Measurements from ENCODE around the gene CTNND2. TPM values are rescaled to one million over a fixed set of nuclear protein-coding genes. Genes with fewer than 3 reads are reported as not detected.

The CTNND2 gene
- total and polyA plus RNA-seq, 10 of the 15 experiments (the other 5 are each of a cell fraction or from before 2014, with no cell fraction given) = 0.02 to 0.16 (median 0.04) TPM; not detected in 7

DNA sequence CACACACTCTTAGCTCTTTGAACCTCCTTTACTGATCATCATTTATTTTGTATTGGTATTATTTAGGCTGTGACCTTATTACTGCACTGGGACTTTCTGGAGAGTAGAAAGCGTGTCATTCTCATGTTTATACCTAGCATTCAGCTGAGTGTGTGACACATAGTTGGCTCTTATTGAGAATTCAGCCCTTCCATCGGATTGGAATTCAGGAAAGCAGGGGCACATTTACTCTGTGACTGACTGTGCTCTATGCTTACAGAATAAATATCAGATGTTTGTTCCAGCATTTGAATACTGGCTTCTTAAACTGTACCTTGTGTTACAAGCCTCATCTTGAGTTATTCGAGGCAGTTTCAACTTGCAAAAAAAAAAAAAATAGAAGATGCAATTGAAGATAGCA lies 782.4 kb downstream of the CTNND2 start:
- H2AFZ ChIP-seq (ENCODE audit: control insufficient read depth, low read depth, low read length) = no peak overlapping the region
- H3K4me2 ChIP-seq (ENCODE audit: control insufficient read depth, insufficient read depth) = no peak overlapping the region
- no peak for DNase-seq (ENCODE audit: low read depth, low spot score)
- H3K27me3 ChIP-seq (replicated peaks in 1 of 2; ENCODE audit: control insufficient read depth in 2 of 2, insufficient read depth in 2 of 2, low read length in 1 of 2) = peaks cover 0 to 5% of the 10 kb centered on the region in 2 experiments; a peak in 1 of 4 replicates
- ATAC-seq = no peak
- SMC1A ChIA-PET (ENCODE audit: uncharacterized antibody, unreplicated experiment) = no interaction called here
- intact Hi-C loops (cut with micrococcal nuclease; ENCODE audit: unreplicated experiment) (no loop called here), in situ Hi-C loops (cut with MboI) (no loop called here)
- POLR2A ChIA-PET = no interaction called here
- BruUV-seq (replicated peaks) = no TSS peak
- H3K4me1 ChIP-seq (ENCODE audit: control insufficient read depth, insufficient read depth, low read length) = no peaks in the 10 kb centered on the region
- no peak overlapping the region for H3K27ac ChIP-seq (ENCODE audit: control insufficient read depth, insufficient read depth)
- 17% methylated on average over 3 of the region's 3 CpGs for WGBS (ENCODE audit: insufficient coverage, insufficient replicate concordance, low lambda C conversion rate, missing lambda C conversion rate)
- TF ChIP-seq ZNF24 (IDR thresholded peaks at IDR 0.05) = no peak
- TF ChIP-seq, protein P1, sequence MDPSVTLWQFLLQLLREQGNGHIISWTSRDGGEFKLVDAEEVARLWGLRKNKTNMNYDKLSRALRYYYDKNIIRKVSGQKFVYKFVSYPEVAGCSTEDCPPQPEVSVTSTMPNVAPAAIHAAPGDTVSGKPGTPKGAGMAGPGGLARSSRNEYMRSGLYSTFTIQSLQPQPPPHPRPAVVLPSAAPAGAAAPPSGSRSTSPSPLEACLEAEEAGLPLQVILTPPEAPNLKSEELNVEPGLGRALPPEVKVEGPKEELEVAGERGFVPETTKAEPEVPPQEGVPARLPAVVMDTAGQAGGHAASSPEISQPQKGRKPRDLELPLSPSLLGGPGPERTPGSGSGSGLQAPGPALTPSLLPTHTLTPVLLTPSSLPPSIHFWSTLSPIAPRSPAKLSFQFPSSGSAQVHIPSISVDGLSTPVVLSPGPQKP (IDR thresholded peaks at IDR 0.05; ENCODE audit: low read depth, low read length) = no peak
- no peak for TF ChIP-seq SIX5 (IDR thresholded peaks at IDR 0.05; ENCODE audit: low read depth, low read length, severe bottlenecking)
- TF ChIP-seq BMI1 (IDR thresholded peaks at IDR 0.05; ENCODE audit: borderline replicate concordance) = no peak
- no peak for TF ChIP-seq STAT3 (IDR thresholded peaks at IDR 0.05; ENCODE audit: low read depth, low read length)
- no peak for TF ChIP-seq CBX5 (IDR thresholded peaks at IDR 0.05; ENCODE audit: low read depth)
- TF ChIP-seq, protein P2, sequence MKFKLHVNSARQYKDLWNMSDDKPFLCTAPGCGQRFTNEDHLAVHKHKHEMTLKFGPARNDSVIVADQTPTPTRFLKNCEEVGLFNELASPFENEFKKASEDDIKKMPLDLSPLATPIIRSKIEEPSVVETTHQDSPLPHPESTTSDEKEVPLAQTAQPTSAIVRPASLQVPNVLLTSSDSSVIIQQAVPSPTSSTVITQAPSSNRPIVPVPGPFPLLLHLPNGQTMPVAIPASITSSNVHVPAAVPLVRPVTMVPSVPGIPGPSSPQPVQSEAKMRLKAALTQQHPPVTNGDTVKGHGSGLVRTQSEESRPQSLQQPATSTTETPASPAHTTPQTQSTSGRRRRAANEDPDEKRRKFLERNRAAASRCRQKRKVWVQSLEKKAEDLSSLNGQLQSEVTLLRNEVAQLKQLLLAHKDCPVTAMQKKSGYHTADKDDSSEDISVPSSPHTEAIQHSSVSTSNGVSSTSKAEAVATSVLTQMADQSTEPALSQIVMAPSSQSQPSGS (IDR thresholded peaks at IDR 0.05; ENCODE audit: low read length) = no peak
- TF ChIP-seq, protein P3, sequence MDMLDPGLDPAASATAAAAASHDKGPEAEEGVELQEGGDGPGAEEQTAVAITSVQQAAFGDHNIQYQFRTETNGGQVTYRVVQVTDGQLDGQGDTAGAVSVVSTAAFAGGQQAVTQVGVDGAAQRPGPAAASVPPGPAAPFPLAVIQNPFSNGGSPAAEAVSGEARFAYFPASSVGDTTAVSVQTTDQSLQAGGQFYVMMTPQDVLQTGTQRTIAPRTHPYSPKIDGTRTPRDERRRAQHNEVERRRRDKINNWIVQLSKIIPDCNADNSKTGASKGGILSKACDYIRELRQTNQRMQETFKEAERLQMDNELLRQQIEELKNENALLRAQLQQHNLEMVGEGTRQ (IDR thresholded peaks at IDR 0.05; ENCODE audit: borderline replicate concordance, low read depth, low read length) = no peak
- no peak for TF ChIP-seq CEBPB (IDR thresholded peaks at IDR 0.05; ENCODE audit: borderline replicate concordance in 1 of 2, low read depth in 2 of 2, low read length in 2 of 2)
- TF ChIP-seq BHLHE40 (IDR thresholded peaks at IDR 0.05; ENCODE audit: borderline replicate concordance in 1 of 2, low read depth in 2 of 2, low read length in 1 of 2) = no peak
- TF ChIP-seq, protein P4, sequence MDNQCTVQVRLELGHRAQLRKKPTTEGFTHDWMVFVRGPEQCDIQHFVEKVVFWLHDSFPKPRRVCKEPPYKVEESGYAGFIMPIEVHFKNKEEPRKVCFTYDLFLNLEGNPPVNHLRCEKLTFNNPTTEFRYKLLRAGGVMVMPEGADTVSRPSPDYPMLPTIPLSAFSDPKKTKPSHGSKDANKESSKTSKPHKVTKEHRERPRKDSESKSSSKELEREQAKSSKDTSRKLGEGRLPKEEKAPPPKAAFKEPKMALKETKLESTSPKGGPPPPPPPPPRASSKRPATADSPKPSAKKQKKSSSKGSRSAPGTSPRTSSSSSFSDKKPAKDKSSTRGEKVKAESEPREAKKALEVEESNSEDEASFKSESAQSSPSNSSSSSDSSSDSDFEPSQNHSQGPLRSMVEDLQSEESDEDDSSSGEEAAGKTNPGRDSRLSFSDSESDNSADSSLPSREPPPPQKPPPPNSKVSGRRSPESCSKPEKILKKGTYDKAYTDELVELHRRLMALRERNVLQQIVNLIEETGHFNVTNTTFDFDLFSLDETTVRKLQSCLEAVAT (IDR thresholded peaks at IDR 0.05) = no peak
- TF ChIP-seq IRF4 (IDR thresholded peaks at IDR 0.05; ENCODE audit: low read depth, low read length) = no peak
- no peak for TF ChIP-seq FOS (IDR thresholded peaks at IDR 0.05; ENCODE audit: borderline replicate concordance, extremely low read depth, insufficient read length)
- no peak for TF ChIP-seq YY1 (IDR thresholded peaks at IDR 0.05; ENCODE audit: low read depth, low read length)
- TF ChIP-seq HDGF (IDR thresholded peaks at IDR 0.05) = no peak
- no peak for TF ChIP-seq SRF (IDR thresholded peaks at IDR 0.05; ENCODE audit: low read depth in 2 of 2, low read length in 2 of 2)
- no peak for TF ChIP-seq SMAD1 (IDR thresholded peaks at IDR 0.05; ENCODE audit: low read depth, partially characterized antibody)
- no peak for TF ChIP-seq STAT1 (conservative IDR thresholded peaks at IDR 0.05)
- RAD21 ChIA-PET (ENCODE audit: unreplicated experiment) = no interaction called here
- no peaks in the 10 kb centered on the region for H3K9me3 ChIP-seq (replicated peaks; ENCODE audit: control insufficient read depth, insufficient read depth, low read length)
- no peak overlapping the region for H3K9ac ChIP-seq (ENCODE audit: control insufficient read depth, insufficient read depth, low read length)
- no peaks in the 10 kb centered on the region for H4K20me1 ChIP-seq (ENCODE audit: control insufficient read depth, insufficient read depth)
- CTCF ChIA-PET = no interaction called here
- no peaks in the 10 kb centered on the region for H3K36me3 ChIP-seq (ENCODE audit: control insufficient read depth in 2 of 2, insufficient read depth in 2 of 2, low read length in 1 of 2)
- H3K4me3 ChIP-seq = no peak overlapping the region
- no peaks in the 10 kb centered on the region for H3K79me2 ChIP-seq (ENCODE audit: control insufficient read depth, insufficient read depth, low read length)
- no peak for FAIRE-seq

Data from GM12878 (cell line).